CD4-positive, alpha-beta T cell treated with Interleukin-17A for 4 hours (primary cell): ENCODE data around the gene CHCHD1.
"Not testable (repeated sequence)": the region's sequence is repeated elsewhere in the genome, so short reads cannot be mapped to it uniquely, and the experiment has no call there.

Source experiments
- DNase-seq: peaks from one replicate; pipeline ENCODE4 v3.0.0-alpha.2; 2020; ENCODE audit warnings: mixed read lengths

The CHCHD1 gene

DNA sequence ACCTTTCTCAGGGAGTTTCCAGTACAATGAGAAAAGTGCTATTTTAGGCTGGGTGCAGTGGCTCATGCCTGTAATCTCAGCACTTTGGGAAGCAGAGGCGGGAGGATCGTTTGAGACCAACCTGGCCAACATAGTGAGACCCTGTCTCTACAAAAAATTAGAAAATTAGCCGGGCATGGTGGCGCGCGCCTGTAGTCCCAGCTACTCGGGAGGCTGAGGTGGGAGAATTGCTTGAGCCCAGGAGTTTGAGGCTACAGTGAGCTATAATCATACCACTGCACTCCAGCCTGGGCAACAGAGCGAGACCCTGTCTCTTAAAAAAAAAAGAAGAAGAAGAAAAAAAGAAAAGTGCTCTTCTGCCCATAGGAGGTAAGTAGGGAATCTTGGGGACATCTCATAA lies 14.2 kb downstream of the CHCHD1 start:
- not testable (repeated sequence) for DNase-seq

DNA sequence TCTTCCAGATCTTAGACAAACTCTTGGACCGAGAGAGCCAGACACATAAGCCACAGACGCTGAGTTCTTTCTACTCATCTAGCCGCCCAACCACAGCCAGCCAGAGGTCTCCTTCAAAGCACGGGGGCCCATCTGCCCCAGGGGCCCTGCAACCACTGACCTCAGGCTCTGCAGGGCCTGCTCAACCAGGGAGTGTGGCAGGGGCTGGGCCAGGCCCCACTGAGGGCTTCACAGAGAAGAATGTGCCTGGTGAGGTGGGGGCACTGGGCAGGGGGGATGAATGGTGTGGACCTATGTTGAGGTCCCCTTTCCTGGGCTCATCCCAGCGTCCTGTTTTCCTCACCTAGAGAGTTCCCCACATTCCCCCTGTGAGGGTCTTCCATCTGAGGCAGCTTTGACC lies 14.9 kb downstream of the CHCHD1 start:
- no peak for DNase-seq

DNA sequence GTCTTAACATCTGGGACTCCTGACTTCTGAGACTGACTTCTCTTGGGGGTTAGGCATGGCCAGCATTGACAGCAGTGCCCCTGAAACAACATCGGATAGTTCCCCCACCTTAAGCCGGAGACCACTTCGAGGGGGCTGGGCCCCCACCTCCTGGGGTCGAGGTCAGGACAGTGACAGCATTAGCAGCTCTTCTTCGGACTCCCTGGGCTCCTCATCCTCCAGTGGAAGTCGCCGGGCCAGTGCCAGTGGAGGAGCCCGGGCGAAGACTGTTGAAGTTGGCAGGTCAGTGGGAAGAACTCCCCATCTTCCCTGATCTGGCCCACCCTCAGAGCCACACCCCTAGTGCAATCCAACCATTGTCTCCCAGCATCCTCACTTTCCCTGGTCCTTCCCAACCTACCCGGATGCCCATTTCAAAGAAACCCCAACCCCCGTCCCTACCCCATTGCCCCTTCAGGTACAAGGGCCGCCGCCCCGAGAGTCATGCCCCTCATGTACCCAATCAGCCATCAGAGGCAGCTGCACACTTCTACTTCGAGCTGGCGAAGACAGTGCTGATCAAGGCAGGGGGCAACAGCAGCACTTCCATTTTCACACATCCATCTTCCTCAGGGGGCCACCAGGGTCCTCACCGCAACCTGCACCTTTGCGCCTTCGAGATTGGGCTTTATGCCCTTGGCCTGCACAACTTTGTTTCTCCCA lies 15.6 kb downstream of the CHCHD1 start:
- DNase-seq = no peak

DNA sequence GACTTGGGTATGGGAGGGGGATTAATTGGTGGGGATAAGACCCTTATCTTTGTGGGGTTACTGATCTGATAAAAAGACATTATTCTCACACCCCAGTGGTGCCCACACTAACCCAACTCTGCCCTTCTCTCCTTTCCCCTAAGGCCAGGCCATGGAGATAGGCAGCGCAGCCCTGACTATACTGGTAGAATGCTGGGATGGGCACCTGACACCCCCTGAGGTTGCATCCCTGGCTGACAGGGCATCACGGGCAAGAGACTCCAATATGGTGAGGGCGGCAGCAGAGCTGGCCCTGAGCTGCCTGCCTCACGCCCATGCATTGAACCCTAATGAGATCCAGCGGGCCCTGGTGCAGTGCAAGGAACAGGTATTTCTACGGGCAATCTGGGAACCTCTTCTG lies 16.2 kb downstream of the CHCHD1 start:
- no peak for DNase-seq

DNA sequence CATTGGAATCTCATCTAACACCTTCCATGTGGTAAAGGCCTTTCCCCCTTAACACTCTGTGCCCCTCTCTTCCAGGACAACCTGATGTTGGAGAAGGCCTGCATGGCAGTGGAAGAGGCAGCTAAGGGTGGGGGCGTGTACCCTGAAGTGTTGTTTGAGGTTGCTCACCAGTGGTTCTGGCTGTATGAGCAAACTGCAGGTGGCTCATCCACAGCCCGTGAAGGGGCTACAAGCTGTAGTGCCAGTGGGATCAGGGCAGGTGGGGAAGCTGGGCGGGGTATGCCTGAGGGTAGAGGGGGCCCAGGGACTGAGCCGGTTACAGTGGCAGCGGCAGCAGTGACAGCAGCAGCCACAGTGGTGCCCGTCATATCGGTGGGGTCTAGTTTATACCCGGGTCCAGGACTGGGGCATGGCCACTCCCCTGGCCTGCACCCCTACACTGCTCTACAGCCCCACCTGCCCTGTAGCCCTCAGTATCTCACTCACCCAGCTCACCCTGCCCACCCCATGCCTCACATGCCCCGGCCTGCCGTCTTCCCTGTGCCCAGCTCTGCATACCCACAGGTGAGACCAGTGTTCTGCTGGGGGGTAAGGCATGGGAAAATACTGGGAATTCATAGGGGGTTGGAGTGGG lies 17.2 kb downstream of the CHCHD1 start:
- no peak for DNase-seq

DNA sequence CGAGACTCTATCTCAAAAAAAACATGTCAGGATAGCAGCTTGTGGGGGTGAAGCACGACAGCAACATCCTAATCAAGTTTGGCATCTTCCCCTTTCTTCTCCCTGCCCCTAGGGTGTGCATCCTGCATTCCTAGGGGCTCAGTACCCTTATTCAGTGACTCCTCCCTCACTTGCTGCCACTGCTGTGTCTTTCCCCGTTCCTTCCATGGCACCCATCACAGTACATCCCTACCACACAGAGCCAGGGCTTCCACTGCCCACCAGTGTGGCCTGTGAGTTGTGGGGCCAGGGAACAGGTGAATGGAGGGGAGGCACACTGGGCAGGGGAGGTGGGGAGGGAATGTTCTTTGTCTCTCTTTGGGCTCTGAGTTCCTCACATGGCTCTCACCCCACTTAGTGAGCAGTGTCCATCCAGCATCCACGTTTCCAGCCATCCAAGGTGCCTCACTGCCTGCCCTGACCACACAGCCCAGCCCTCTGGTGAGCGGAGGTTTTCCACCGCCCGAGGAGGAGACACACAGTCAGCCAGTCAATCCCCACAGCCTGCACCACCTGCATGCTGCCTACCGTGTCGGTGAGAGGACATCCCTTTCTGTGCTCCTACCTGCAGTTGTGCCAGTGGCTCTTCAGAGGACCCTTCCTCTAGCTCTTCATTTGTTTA lies 18.2 kb downstream of the CHCHD1 start:
- no peak for DNase-seq

DNA sequence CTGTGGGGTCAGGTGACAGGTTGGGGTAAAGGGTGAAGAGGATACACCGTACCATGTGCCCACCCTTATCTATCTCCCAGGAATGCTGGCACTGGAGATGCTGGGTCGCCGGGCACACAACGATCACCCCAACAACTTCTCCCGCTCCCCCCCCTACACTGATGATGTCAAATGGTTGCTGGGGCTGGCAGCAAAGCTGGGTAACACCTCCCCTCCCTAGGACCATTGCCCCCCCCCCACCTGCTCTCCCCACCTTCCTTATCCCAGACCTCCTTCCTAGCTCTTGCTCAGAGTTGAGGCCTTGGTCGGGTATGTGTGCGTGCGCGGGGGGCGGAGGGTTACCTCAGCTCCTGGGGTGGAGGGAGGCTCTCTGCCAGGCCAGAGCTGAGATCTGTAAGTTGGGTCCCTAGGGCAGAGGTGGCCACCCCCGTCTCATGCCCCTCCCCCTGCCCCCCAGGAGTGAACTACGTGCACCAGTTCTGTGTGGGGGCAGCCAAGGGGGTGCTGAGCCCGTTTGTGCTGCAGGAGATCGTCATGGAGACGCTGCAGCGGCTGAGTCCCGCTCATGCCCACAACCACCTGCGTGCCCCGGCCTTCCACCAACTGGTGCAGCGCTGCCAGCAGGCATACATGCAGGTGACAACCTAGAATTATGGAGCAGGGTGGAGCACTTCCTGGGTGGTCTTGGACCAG lies 18.9 kb downstream of the CHCHD1 start:
- no peak for DNase-seq

DNA sequence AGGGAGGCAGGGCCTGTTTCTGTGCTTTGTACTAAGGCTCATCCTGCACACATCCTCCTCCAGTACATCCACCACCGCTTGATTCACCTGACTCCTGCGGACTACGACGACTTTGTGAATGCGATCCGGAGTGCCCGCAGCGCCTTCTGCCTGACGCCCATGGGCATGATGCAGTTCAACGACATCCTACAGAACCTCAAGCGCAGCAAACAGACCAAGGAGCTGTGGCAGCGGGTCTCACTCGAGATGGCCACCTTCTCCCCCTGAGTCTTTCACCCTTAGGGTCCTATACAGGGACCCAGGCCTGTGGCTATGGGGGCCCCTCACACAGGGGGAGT lies 19.4 kb downstream of the CHCHD1 start:
- DNase-seq = no peak

DNA sequence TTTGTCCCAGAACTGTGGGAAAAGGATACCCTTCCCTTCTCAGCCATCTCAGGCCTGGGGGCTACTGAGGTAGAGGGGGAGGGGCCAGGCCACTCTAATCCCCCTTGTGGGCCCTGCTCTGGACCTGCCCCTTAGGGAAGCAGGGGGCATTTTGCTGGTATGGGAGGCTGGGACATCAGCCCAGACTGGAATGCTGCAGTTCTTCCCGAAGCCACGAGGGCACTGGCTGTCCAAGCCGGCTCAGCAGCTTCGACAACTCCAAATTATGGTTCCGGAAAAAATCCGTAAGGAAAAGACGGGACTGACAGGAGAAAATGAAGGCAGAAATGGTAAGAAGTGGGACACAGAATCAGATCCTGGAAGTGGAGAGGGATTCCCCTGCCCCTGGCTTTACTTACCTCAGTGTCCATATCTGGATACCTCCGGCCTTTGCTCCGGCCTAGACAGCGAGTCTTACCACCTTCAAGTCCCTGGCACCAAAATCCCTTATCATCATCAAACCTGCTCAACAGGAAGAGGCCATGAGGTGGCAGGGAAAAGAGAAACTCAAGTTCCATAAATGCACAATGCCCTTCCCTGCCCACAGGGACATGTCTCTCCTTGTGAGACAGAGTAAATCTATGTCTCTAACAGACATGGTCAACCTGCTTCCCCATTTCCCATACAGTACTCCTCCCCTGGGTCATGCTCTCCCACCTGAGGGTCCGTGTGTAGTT lies 20.6 kb downstream of the CHCHD1 start:
- no peak for DNase-seq

DNA sequence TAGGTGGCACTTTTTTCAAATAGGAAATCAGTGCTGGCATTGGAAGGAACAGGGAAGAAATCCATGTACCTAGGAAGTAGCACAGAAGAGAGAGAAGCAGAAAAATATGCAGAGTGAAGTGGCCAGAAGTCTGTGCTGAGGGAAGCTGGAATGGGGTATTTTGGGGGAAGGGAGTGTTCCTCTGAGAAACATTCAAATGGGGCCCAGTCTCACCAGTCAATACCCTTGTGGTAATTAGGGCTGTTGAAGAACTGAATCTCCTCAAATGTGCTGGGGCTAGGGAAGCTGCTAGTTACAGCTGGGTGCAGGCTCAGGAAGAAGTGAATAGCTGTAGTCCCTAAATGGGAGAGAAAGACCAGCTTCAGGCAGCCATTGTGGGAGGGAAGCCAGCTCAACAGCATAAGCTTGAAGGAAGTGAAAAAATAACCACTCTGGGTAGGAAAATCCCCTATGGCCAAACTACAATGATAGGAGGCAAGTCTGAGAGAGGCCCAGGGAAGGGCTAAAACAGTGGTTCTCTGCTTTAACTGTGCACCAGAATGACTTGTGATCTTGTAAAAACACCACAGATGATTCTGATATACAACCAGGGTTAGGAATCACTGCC lies 21.9 kb downstream of the CHCHD1 start:
- DNase-seq = no peak

DNA sequence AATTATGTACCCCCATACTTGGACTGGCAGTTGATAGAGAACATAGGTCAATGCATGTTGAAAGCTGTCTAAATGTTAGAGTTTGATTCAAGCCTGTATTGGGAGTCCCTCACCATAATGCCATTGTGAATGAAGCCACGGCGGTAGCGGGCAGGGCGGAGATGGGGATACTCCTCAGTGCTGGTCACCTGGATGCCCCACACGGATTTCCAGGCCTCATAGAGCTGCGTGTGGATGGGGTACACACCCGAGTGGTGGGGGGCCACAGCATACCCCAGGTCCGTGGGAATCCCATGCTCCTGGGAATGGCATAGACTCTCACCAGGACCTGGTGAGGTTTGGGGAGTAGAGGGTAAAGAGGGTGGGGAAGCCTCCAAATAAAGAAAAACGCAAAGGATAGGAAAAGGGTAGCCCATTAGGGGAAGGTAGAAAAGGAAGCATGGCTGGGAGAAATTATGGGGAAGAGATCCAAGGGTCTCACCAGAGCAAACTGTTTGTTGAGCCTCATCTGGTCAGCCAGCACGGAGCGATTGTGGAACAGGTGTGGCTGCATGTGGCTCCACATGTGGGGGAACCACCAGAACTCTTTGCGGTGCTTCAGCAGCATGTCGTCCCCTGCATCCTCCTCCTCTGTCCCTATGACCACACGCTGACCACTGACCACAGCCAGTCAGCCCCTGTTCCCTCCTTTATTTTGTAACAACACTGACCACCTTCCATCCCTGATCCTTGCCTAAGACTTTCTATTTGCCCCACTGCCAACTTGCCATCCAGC lies 24.5 kb downstream of the CHCHD1 start:
- no peak for DNase-seq

DNA sequence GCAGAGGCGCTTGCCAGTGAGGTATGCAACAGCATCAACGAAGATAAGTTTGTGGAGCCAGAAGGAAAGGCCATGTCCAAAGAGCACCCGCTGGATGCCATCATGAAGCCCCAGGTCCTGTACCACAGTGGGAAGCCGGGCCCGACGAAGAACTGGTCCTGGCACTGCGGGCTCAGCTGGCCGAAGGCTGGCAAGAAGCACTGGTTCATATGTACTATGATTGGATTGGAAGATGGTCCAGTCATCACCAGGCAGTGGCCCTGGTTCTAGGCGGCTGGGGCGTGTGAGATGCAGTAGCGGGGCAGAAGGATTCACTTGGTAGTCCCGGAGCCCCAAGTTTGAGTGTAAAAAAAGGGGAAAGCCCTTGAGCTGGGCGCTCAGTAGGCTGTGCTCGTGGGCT lies 25.6 kb downstream of the CHCHD1 start:
- no peak for DNase-seq

DNA sequence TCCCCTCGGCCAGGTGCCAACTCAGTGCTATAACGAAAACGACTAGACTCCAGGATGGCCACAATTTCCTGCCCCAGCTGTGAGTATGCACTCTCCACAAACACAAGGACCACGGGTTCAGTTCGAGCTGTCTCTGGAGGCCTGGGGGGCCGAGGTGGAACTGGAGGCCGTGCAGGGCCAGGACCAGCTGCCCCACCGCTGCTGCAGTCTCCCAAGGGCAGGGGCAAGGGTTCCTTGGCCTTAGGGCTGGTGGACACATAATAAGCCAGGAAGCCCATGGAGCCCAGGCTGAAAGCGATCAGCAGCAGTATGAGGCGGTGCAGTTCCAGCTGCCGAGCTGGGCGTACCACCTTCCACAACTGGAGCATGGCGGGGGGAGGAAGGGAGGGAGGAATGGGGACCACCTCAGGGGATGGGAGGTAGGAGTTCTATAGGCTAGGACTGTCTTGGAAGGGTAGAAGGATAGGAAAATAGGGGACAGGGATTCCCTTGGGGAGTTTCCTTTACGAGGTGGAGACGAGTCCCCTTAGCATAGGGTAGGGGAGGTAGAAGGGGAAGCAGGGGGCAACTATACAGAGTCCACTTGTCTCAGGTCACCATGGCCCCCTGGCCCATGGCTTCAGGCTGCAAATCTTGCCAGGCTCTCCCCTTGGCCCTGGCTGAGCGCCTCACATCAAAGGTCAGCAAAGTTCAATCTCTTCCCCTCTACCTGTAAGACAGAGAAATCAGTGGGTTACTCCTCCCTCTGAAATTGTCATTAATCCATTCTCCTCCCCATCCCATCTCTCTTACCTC lies 26.4 kb downstream of the CHCHD1 start:
- DNase-seq = no peak

DNA sequence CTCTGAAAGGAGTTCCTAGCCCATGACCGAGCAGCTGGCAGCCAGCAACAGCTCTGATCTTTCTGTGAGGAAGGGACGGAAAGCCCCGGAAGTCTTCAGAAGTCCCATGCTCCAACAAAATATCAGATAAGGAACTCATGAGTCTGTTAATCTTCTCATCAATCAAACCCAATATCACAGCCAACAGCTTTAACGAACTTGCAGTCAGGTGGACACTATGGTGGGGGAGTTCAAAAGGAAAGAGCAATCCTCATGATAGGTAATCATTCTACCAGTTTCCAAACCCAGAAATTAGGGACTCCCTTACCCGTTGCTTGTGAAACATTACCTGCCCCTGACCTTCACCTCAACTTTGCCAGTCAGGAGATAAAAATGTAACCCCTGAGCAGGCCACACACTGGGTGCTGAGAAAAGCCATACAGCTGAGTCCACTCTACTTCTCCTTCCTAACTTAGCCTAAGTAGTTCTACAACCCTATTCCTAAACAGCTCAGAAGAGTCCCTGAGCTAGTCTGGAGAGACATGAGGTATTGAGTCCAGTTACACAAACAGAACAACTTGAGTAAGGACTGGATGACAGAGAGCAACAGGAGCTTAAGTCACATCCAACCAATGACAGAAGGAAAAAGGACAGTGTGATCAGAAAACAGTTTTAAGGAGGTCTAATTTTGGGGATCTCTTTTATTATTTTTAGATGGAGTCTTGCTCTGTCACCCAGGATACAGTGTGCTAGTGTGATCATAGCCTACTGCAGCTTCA lies 27.4 kb downstream of the CHCHD1 start:
- no peak for DNase-seq

DNA sequence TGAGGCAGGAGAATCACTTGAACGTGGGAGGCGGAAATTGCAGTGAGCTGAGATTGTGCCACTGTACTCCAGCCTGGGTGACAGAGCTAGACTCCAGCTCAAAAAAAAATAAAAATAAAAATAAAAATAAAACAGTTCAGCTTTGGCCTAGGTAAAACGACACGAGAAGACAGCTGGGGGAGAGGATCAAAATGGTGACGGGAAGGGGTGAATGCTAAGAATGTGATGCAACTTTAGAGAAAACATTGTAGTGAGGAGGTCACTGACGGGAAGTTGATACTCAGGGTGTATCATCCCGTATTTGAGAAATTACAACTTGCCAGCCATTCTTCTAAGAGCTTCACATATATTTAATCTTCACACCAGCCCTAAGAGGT lies 28.5 kb downstream of the CHCHD1 start:
- DNase-seq = no peak

DNA sequence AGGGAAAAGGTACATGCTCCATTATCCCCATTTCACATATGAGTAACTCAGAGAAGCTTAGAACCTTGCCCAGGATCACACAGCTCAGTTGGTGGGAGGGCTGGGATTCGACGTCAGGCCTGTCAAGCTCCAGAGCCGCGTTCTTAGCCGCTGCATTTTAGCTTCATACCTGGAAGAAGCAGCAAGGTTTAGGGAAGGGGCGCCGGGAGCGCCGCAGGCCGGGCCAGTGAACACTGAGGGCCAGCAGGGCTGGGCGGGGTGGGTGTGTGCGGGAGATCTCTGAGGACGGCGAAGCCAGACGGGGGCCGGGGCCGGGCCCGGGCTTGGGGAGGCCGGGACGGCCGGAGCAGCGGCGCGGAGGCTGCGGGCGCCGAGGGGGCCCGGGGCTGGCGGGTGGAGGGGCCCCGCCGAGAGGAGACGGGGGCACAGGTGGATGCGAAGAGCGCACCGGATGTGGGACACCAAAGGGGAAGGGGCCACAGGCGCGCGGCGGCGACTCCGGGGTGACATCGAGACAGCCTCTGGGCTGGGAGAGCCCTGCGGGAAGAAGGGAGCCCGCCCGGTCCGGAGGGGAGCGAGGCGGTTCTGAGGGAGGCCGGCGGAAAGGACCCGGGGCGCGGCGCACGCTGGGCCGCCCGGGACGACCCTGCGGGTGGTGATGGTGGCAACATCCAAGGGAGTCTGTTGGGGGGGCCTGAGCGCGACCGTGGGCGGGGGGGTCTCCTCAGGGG lies 29.1 kb downstream of the CHCHD1 start:
- DNase-seq = peak; percentile 78

DNA sequence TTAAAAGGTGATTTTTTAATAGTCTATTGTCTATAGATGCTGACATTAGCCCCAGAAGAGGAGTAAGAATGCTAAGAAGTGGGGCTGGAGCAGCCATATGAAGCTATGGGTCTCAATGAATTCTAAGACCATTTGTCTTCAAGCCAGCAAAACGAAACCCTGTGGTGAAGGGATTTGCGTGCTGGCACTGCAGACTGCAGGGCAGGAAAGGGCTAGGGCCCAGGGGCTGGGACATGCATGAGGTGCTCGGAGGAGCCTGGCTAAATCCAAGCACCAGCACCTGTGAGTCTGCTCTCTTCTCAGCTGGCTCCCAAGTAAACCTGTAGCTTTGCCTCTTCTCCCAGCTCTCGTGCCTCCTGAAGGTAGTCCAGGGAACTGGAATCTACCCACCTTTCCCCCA lies 30.8 kb downstream of the CHCHD1 start:
- no peak for DNase-seq

DNA sequence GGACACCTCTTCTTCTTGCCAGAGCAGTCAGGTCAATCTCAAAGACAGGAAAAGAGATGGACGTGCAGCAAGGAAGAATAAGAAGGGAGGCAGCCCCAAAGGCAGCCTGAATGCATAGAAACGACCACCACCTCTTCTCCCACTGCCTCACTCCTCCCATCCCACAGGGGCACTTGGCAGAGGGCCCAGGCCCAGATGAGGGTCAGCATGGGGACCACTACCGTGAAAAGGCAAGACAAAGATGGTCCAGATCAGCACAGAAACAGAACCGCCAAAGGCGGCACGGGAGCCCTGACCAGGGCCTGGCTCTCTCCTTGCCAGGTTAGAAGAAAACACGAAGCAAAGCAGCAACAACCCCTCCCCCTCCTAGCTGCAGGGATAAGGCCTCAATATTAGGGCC lies 31.5 kb downstream of the CHCHD1 start:
- DNase-seq = no peak

DNA sequence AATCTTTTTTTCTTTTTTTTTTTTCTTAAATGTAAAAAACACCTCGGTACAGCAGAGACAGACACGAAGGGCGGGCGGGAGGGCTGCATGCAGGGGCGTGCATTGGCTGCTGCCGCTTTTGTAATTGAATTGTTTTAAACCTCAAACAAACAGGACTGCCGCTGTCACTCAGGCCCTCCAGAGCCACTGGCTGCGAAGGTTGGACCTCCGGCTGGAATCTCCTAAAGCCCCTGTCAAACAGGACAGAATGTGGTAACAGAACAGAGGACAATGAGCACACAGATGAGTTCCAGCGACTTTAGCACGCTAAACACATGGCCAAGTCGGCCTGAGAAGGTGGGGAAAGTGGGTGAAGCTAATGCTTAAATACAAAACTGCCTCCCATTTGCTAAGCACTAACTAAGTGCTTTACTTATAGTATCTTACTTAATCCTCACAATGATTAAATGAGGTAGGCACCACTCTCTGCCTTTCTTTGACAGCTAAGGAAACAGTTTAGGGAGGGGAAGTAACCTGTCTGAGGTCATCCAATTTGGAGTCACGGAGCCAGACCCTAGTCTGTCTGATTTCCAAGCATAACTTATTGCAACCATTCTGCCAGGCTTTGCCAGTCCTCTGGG lies 32.5 kb downstream of the CHCHD1 start:
- DNase-seq = no peak
